ENCODE data around the gene XPO6. TPM values are rescaled to one million over a fixed set of nuclear protein-coding genes. Genes with fewer than 3 reads are reported as not detected.

Gene XPO6
- polyA plus RNA-seq, 1 donor (not counting 4 experiments of a cell fraction or from before 2014, with no cell fraction given), result 127 TPM

- Histone ChIP-seq H3K36me3 (ENCODE audit: control insufficient read depth in 2 of 2, extremely low read depth in 1 of 2, insufficient read depth in 2 of 2, low read length in 2 of 2) (no peaks in the 10 kb centered on the region), H3K9me3 (ENCODE audit: control insufficient read depth, low read depth, low read length) (no peaks in the 10 kb centered on the region), H3K4me2 (ENCODE audit: control insufficient read depth, extremely low read depth, insufficient read depth, low read depth, low read length) (no peak overlapping the region), H3K4me1 (ENCODE audit: control insufficient read depth, extremely low read depth, insufficient read depth, low read length) (no peaks in the 10 kb centered on the region), H3K79me2 (ENCODE audit: control insufficient read depth, insufficient read depth, low read length) (no peaks in the 10 kb centered on the region), H3K27me3 (ENCODE audit: control insufficient read depth, extremely low read depth, insufficient read depth, low read length) (peaks cover 41% of the 10 kb centered on the region), H4K20me1 (ENCODE audit: control insufficient read depth, extremely low read depth, insufficient read depth, low read length) (no peaks in the 10 kb centered on the region), H3K4me3 (ENCODE audit: control insufficient read depth in 2 of 3, extremely low read depth in 1 of 3, insufficient read depth in 2 of 3, low read depth in 1 of 3, low read length in 3 of 3) (no peak overlapping the region), H3K9ac (ENCODE audit: control insufficient read depth, extremely low read depth, insufficient read depth, low read length) (no peak overlapping the region), H3K9me1 (ENCODE audit: control insufficient read depth, extremely low read depth, insufficient read depth, low read length) (no peaks in the 10 kb centered on the region), H2AFZ (ENCODE audit: control insufficient read depth, low read length) (no peak overlapping the region), H3K27ac (ENCODE audit: control insufficient read depth, insufficient read depth, low read length) (no peak overlapping the region)
- peak; percentile 75 for TF ChIP-seq EZH2 (IDR thresholded peaks at IDR 0.05; ENCODE audit: low read length)
- no peak for TF ChIP-seq CTCF (optimal IDR thresholded peaks at IDR 0.05 in 1 of 3, IDR thresholded peaks at IDR 0.05 in 1 of 3, conservative IDR thresholded peaks at IDR 0.05 in 1 of 3; ENCODE audit: extremely low read depth in 1 of 3, insufficient read depth in 2 of 3, low read length in 3 of 3)
- dilution Hi-C loops (cut with MboI; ENCODE audit: extremely low pct_ligation_motif_present, low sequenced_read_pairs), result no loop called here
- no peak for FAIRE-seq
- no peak for DNase-seq (ENCODE audit: low read depth, low spot score)
Observed at GRCh38 chr16:28258567-28258966, 46.8 kb upstream of the XPO6 start.

GRCh38 chr16:28257256-28257655 is 45.5 kb upstream of the XPO6 start:
- no peak for TF ChIP-seq CTCF (optimal IDR thresholded peaks at IDR 0.05 in 1 of 3, IDR thresholded peaks at IDR 0.05 in 1 of 3, conservative IDR thresholded peaks at IDR 0.05 in 1 of 3; ENCODE audit: extremely low read depth in 1 of 3, insufficient read depth in 2 of 3, low read length in 3 of 3)
- no peak for TF ChIP-seq EZH2 (IDR thresholded peaks at IDR 0.05; ENCODE audit: low read length)
- no peaks in the 10 kb centered on the region for H3K36me3 ChIP-seq (ENCODE audit: control insufficient read depth in 2 of 2, extremely low read depth in 1 of 2, insufficient read depth in 2 of 2, low read length in 2 of 2)
- peaks cover 39% of the 10 kb centered on the region for H3K27me3 ChIP-seq (ENCODE audit: control insufficient read depth, extremely low read depth, insufficient read depth, low read length)
- H3K9ac ChIP-seq (ENCODE audit: control insufficient read depth, extremely low read depth, insufficient read depth, low read length), result no peak overlapping the region
- FAIRE-seq (no peak), DNase-seq (ENCODE audit: low read depth, low spot score) (no peak)
- no peaks in the 10 kb centered on the region for H3K79me2 ChIP-seq (ENCODE audit: control insufficient read depth, insufficient read depth, low read length)
- no peak overlapping the region for H3K4me2 ChIP-seq (ENCODE audit: control insufficient read depth, extremely low read depth, insufficient read depth, low read depth, low read length)
- H3K4me3 ChIP-seq (ENCODE audit: control insufficient read depth in 2 of 3, extremely low read depth in 1 of 3, insufficient read depth in 2 of 3, low read depth in 1 of 3, low read length in 3 of 3), result no peak overlapping the region
- no peak overlapping the region for H3K27ac ChIP-seq (ENCODE audit: control insufficient read depth, insufficient read depth, low read length)
- H2AFZ ChIP-seq (ENCODE audit: control insufficient read depth, low read length), result no peak overlapping the region
- H4K20me1 ChIP-seq (ENCODE audit: control insufficient read depth, extremely low read depth, insufficient read depth, low read length), result no peaks in the 10 kb centered on the region
- dilution Hi-C loops (cut with MboI; ENCODE audit: extremely low pct_ligation_motif_present, low sequenced_read_pairs), result no loop called here
- H3K9me1 ChIP-seq (ENCODE audit: control insufficient read depth, extremely low read depth, insufficient read depth, low read length), result no peaks in the 10 kb centered on the region
- H3K9me3 ChIP-seq (ENCODE audit: control insufficient read depth, low read depth, low read length), result no peaks in the 10 kb centered on the region
- no peaks in the 10 kb centered on the region for H3K4me1 ChIP-seq (ENCODE audit: control insufficient read depth, extremely low read depth, insufficient read depth, low read length)
